Loucy (cell line): ENCODE results near the gene GPR55.

ENCODE experiments used
- EZH2phosphoT487 ChIP-seq: fragments of 200-600 bp; IDR thresholded peaks from 2 replicates; pipeline ENCODE4 v1.6.1; 2018; ENCODE audit warnings: antibody characterized with exemption, mild to moderate bottlenecking, moderate library complexity, borderline replicate concordance
- TF ChIP-seq, protein P1 (sequence below): fragments of 200-600 bp; sonication (generic); conservative IDR thresholded peaks from 2 replicates; pipeline ENCODE4 v1.5.1; 2014; ENCODE audit warnings: mild to moderate bottlenecking, antibody characterized with exemption, low read length

DNA sequence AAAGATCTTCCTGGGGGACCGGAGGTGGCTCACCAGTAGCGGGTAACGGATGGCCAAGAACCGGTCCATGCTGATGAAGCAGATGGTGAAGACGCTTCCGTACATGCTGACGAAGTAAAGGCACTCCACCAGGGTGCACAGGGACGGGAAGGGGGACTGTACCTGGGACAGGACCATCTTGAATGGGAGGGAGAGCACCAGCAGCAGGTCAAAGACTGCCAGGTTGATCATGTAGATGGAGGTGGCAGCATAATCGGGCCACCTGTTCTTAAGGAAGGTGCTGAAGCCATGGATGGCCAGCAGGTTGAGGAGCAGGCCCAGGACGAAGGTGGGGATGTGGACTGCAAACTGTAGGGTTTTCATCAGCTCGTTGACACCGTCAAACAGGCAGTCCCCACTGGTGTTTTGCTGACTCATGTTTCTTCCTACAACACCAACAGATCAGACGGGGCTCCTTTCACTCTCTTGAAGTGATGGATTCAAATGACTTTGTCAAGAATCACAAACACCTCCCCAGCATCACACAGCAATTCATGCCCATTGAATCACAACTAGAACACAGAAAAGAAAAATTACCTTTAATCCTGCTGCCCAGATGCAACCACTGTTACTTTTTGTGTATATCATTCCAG, 14.4 kb downstream of the GPR55 start:
- TF ChIP-seq, protein P1, sequence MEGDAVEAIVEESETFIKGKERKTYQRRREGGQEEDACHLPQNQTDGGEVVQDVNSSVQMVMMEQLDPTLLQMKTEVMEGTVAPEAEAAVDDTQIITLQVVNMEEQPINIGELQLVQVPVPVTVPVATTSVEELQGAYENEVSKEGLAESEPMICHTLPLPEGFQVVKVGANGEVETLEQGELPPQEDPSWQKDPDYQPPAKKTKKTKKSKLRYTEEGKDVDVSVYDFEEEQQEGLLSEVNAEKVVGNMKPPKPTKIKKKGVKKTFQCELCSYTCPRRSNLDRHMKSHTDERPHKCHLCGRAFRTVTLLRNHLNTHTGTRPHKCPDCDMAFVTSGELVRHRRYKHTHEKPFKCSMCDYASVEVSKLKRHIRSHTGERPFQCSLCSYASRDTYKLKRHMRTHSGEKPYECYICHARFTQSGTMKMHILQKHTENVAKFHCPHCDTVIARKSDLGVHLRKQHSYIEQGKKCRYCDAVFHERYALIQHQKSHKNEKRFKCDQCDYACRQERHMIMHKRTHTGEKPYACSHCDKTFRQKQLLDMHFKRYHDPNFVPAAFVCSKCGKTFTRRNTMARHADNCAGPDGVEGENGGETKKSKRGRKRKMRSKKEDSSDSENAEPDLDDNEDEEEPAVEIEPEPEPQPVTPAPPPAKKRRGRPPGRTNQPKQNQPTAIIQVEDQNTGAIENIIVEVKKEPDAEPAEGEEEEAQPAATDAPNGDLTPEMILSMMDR = no peak
- TF ChIP-seq EZH2phosphoT487 = no peak
